NCI-H510A (cell line): ENCODE measurements around the gene ERGIC1.
A peak's percentile ranks its signal among the peaks of the same experiment; 100 is the strongest.
"Not testable (repeated sequence)": the region's sequence is repeated elsewhere in the genome, so short reads cannot be mapped to it uniquely, and the experiment has no call there.

Experiments
- DNase-seq: peaks from one replicate; lab custom pipeline; 2025; lab: John Stamatoyannopoulos, UW

Gene ERGIC1

GRCh38 chr5:172833686-172834414 is at the start of gene ERGIC1:
TSS of gene ERGIC1 (plus strand) at chr5:172834251. CDS start at chr5:172834414, 163 bp downstream.
- peak; percentile 41 for DNase-seq

GRCh38 chr5:172785429-172786088 is 48.5 kb upstream of the ERGIC1 start:
- no peak for DNase-seq

GRCh38 chr5:172786736-172787462 is 47.2 kb upstream of the ERGIC1 start:
- DNase-seq, result no peak

- not testable (repeated sequence) for DNase-seq
These were observed 46.5 kb upstream of the ERGIC1 start for GRCh38 chr5:172787538-172787937.

GRCh38 chr5:172788771-172789686 is 45.0 kb upstream of the ERGIC1 start:
- no peak for DNase-seq

- no peak for DNase-seq
These were observed 44.2 kb upstream of the ERGIC1 start for GRCh38 chr5:172789687-172790495.

- DNase-seq, result no peak
These were observed 43.6 kb upstream of the ERGIC1 start for GRCh38 chr5:172790496-172790889.

GRCh38 chr5:172791286-172791685 is 42.8 kb upstream of the ERGIC1 start:
- DNase-seq, result no peak

GRCh38 chr5:172791726-172792445 is 42.2 kb upstream of the ERGIC1 start:
- DNase-seq, result no peak

GRCh38 chr5:172792701-172793570 is 41.1 kb upstream of the ERGIC1 start:
- DNase-seq, result no peak

GRCh38 chr5:172793577-172794488 is 40.2 kb upstream of the ERGIC1 start:
- DNase-seq, result no peak

GRCh38 chr5:172795318-172795977 is 38.6 kb upstream of the ERGIC1 start:
- DNase-seq, result no peak

- DNase-seq, result no peak
These were observed 37.7 kb upstream of the ERGIC1 start for GRCh38 chr5:172796306-172796705.

- DNase-seq, result no peak
These were observed 36.3 kb upstream of the ERGIC1 start for GRCh38 chr5:172797771-172798191.

- no peak for DNase-seq
These were observed 35.4 kb upstream of the ERGIC1 start for GRCh38 chr5:172798422-172799215.

- DNase-seq, result no peak
These were observed 34.6 kb upstream of the ERGIC1 start for GRCh38 chr5:172799416-172799815.

- no peak for DNase-seq
These were observed 33.9 kb upstream of the ERGIC1 start for GRCh38 chr5:172800088-172800551.
